IPS-11a (cell line): Measurements from ENCODE around the gene INSIG2.

ENCODE experiments used
- H3K4me3 ChIP-seq: one replicate; pipeline ENCODE4 v1.5.1; 2013; ENCODE audit warnings: low read depth, low read length, control low read depth

Gene INSIG2

DNA sequence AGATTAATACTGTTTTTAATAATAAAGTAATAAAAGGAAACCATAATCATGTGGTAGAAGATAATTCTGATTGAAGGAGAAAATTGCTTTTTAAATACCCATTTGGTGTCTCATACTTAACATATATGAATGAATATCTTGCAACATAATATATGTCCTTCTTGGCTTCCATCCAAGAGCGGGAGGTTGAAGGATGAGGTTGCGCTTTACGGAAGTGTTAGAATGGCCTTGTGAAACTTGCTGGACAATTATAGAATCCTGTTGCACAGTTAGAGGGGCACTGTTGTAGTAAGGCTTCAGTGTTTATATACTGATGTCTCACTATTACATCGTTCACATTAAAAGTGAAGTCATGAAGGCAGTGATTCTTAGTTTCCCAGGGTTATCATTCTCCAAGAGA is 9.4 kb downstream of the INSIG2 start:
- no peak overlapping the region for H3K4me3 ChIP-seq

DNA sequence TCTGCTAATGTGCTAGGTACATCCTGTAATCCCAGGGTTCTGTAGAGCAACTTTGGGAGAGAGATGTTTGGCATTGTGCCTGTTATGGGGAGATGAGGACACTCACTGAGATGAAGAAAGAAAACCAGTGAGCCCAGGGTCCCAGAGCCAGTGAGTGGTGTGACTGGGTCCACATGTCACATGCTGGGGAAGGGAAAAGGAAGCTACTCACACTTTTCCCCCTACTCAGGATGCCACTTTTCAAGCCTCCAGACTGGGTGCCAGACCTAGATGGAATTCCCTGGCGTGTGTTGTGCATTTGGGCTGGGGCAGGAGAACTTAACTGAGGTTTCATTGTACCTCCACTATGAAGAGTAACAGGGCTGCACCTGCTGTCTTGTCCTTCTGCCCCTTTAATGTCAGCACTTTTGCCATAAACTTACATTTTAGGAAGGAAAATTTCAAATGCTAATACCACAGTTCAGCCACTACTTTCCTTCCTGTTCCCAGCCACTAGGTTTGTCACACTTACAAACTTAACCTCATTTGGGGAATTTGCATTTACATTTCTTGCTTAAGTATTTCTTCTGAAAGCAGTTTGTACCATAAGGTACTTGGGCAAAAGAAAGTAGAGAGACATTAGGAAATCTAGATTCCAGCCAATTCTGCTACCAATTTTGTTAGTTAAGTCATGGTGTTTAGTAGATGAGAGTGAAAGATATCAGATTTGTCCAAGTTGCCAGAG is 10.2 kb downstream of the INSIG2 start:
- no peak overlapping the region for H3K4me3 ChIP-seq

DNA sequence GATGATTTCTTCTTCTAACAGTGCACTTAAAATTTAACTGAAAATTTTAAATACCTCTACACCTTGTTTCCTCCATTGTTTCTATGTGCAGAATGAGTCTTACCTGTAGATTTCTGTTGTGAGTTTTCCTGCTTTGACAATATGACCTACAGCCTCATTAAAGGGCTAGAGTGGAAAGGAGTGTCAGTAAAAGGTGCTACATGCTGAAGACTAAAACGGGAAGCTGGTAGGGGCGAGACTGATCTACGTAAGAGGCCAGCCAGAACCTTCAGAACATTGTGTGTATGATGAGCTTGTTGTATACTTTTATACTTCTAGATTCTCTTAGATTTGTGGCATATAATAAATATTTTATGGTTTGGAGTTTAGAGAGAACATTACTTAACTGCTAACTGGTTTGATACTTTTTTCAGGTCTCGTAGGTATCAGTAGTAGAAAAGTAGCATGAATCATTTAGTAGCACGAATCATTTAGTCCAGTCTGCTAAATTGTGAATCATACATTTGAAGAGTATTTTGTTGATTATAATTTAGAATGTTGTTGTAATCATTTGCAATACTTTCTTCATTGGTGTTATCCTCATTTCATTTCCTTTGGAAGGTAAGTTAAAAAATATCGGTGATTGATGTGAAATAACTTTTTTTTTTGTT is 14.3 kb downstream of the INSIG2 start:
- no peak overlapping the region for H3K4me3 ChIP-seq

DNA sequence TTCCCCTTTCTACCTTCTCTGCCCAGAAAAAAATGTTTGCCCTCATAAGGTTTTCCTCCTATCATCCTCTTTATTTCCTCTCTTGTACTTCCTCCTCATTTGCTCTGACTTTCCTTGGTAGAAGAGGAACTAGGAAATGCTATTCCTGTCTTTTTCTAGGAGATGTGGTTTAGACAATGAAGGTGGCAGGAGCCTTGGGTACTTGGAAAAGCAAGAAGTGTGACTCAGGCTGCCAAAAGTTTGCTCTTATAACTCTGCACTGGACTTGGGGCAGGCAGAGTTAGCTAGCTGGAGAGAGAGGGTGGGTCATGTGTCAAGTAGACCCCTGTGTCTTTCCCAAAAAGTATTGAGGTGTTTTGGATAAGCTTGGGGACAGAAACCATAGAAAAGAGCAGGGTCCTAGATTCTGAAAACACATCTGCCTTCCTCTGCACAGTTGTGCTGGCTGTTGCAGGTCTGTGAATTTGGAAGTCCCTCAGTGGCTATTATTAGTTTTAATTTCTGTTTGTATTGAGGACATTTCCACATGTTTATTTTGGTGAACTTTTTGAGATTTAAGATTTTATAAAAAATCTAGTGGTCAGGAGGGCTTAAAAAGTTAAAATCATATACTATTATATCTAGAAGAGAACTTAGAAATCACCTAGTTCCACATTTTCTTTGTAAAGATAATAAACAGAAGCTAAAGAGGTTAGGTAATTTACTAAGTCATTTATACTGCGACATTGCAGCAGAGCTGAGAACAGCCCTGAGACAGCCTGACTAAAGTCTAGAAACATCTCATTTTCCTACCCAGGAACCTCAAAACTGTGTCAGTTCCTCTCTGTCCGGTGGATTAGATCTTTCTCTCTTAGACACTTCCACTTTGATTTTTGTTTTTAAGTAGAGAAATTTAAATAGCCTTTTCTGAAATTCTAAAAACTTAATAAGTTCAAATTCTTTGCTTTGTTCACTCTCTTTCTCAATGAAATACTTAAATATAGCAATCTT is 16.0 kb downstream of the INSIG2 start:
- no peak overlapping the region for H3K4me3 ChIP-seq

DNA sequence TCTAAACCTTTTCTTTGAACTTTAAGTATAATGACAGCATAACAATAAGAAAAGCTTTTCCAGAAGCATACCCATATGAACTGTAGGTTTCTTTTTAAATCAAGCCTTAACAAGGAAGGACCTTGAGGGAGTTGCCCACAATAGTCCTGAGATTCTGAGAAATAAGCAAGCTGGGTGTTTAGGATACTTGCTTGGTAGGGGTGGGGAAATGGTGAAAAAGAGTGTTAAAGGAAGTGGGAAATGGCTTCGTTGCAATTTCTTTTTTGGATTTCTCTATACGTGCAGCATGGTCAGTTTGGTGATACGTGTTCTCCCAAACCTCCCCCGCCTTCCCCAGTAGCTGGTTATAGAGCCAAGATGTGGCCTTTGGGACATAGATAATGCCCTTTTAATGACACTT is 17.2 kb downstream of the INSIG2 start:
- no peak overlapping the region for H3K4me3 ChIP-seq

DNA sequence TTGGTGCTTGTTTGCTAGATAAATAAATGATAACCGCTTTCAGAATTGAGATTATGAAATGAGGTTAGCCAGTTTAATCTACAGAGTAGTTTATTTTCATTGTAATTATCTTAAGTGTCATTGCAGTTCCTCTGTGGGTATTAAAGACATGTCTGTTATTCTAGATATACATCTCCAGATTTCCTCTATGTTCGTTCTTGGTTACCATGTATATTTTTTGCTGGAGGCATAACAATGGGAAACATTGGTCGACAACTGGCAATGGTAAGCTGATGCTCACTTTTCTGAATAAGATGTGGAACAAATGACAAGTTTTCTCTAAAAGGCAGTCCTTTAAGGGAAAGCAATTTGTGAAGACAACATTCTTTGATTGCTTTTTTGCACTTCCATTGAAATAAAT is 18.7 kb downstream of the INSIG2 start:
- no peak overlapping the region for H3K4me3 ChIP-seq

DNA sequence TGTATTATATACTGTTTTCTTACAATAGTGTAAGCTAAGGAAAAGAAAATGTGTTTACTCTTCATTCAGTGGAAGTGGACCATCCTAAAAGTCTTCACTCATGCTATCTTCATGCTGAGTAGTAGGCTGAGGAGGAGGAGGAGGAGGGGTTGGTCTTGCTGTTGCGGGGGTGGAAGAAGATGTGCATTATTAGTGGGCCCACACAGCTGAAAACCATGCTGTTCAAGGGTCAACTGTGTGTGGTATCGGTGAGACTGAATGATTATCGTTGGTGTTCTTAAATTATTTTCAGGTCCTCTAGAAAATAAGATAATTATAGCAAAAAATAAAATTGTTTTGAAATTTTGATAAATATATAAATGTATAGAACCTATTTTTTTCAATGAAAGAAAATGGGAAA is 22.0 kb downstream of the INSIG2 start:
- H3K4me3 ChIP-seq: no peak overlapping the region

DNA sequence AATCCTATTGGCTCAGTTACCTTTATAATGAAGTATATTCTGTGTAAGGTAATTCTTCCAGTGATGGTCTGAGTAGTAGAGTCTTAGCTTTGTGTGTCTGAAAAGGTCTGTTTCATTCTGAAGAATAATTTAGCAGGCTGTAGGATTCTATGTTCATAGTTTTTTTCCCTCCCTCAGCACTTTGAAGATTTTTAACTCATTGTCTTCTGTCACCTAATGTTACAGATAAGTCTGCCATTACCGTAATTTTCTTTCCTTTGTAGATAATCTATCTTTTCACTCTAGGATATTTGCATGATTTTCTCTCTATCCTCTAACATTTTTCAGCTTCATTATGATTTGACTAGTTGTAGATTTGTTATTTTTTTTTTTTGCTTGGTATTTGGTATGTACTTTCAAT is 22.7 kb downstream of the INSIG2 start:
- H3K4me3 ChIP-seq: no peak overlapping the region

DNA sequence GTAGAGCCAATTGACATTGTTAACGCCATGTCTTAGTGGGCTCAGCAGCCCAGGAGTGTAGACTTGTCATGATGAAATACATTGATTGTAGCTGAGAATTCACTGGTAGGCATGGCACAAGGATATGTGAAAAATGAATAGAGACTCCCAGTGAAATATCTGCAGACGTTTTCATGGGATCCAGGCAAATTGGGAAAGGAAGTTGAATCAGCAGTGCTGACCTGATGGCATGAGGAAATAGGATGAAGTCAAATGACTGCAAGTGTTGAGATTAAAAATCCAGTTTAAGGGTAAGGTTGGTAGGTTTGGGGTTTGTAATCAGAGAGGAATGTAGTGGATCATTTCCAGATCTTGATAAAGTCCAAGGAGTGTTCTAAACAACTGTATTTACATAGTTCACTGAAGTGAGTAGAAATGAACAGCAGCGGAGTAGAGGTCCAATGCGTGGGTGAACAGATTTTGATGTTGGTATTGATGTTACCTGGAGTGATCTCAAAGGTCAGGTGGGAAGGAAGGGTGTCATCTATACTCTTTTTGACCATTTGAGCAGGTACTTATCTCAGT is 24.6 kb downstream of the INSIG2 start:
- H3K4me3 ChIP-seq: no peak overlapping the region

DNA sequence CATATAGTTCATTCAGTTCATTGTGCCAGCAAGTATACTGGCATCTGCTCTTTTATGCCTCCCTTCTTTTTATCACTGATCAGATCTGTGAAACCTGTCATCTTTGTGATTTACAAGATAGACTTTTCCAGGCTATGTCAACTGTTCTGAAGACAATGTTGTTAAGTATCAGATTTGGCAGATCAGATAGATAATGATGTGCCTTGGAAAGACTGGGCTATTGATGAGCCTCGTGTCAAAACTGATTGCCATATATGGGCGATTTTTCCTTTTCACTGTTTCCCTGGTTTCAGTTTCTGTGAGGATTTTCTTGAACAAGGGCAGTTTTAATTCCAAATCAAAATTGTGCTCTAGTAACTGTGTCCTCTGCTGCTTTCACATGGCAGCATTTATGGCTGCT is 26.6 kb downstream of the INSIG2 start:
- H3K4me3 ChIP-seq: no peak overlapping the region

DNA sequence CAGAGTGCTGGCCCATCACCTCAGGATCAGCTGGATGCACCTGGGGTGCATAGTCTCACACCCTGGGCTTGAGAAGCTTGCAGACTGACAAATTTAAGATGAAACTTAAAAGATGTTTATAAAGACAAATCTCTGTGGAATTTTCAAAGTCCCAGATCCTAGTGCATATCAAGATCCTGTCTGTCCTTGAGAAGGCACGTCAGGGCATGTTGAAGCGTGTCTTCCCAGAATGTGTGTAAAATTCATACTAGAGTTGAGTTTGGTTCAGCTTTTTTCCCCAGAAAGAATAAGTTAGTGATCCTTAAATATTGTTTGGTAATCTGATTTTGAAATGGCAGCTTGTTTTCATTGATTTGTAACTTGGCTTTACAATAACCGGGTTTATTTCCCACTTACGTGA is 27.5 kb downstream of the INSIG2 start:
- no peak overlapping the region for H3K4me3 ChIP-seq

DNA sequence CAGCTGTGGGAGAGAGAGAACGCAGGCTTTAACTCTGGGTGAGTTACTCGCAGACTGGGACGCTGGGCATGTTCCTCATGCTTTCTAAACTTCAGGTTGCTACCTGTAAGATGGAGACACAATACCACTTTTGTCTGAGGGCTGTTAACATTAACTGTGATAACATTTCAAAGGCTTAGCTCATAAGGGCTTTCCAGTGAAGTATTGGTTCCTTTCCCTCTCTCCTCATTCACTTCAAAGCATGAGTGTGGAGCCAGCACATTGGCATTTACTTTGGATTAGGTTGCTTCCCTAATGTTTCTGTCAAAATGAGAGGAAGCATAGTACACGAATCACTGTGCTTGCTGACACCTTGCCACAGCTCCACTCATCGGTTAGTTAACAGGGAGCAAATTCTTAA is 30.2 kb downstream of the INSIG2 start:
- H3K4me3 ChIP-seq: no peak overlapping the region

DNA sequence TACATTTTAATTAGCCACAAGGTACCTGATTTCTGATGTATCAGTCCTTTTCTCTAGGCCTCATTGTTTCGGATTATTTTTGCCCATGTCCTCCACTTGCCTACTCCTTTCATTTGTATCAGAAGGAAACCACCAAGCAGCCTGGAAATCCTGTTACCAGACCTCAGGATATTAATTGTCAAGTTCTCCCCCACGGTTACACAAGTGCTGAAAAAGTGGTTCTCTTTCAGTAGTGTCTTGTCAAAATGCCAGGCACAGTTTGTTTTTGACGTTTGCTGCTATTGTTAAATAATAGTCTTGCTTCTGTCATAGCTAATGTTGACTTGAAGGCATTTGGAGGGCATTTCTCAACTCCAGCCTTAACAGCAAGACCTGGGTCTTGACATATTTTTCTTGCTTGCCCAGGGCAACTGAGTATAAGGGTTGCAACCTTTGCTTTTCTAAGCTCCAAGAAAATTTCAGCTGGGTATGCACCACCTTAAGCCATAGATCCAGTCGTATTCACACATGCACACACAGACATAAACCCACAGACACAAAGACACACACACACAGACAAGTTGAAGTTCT is 31.0 kb downstream of the INSIG2 start:
- H3K4me3 ChIP-seq: no peak overlapping the region

DNA sequence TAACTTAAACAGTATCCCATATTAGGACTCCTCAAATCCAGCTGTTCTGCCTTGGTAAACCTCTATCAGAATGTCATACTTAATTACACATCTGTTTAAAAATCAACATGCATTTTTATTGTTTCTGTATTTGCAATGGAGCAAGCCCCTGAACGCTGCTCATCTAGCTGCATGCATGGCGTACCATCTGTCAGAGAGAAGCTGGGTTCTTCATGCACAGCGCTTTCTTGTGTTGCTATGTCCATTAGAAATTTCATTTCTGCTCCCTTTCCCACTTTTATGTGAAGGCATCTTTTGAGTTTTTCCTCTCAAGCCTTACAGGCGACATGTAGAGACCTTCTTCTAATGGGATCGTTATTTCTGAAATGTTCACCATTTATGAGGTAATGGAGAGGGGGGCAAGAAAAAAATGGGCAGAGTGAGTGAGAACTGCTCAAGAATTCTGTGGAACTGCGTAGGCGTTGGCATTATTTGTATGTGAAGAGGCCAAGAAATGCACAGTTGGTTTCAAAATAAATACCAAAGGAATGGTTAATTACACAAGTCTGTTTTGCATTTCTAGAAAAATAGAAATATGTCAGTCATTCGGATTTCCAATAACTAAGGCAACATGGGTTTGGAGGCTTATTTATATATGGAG is 31.6 kb downstream of the INSIG2 start:
- H3K4me3 ChIP-seq: no peak overlapping the region

DNA sequence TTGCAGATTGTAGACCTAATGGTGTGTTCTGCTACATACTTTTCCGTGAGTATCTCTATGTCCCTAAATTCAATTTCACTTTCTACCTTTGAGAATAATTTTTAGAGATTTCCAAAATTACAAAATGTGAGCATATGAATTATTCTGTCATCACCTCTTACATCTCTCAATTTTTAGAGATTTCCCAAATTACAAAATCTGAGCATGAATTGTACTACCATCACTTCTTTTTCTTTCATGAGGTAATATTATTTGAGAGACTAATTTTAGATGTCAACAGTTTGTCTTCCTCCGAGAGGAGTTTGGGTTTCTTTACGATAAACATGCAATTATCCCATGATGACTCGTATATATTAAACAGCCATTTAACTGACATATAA is 32.1 kb downstream of the INSIG2 start:
- no peak overlapping the region for H3K4me3 ChIP-seq

DNA sequence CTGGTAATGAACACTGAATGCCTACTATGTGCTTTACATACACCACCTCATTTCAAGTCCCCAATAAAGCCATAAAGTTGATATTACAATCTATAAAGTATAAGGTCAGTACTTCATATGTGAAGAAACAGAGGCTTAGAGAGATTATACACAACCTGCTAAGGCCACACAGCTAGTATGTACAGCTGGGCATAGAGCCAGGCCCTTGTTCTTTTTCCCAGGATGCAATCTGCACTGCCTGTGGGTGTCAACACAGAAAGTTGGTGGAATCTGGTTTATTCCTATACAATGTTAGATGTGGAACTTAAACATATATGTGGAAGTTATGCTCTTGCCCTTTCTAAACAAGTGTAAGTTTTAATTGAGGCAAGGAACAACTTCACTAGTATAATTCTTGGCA is 32.8 kb downstream of the INSIG2 start:
- H3K4me3 ChIP-seq: no peak overlapping the region

DNA sequence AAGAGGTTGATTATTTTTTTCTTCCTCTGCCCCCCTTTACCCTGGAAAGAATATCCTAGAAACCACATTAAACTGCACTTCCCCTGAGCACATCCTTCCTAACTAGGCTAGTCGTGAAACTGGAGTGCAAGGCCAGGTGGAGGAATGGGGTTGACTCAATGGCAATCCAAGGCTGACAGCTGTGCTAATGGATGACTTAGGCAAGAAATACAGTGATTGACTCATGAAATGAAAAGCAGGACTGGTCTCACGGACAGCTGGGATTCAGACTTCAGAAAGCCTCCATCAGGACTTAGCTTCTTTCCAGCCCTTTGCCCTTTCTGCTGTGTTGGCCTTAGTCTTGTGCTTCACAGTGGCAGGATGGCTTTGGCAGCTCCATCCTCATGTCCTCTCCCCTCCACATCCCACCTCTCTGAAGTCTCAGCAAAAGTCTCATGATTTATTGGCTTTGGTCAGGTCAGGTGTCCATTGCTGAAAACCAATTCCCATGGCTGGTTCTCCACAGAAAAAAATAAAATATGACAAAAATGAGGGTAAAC is 33.8 kb downstream of the INSIG2 start:
- no peak overlapping the region for H3K4me3 ChIP-seq

DNA sequence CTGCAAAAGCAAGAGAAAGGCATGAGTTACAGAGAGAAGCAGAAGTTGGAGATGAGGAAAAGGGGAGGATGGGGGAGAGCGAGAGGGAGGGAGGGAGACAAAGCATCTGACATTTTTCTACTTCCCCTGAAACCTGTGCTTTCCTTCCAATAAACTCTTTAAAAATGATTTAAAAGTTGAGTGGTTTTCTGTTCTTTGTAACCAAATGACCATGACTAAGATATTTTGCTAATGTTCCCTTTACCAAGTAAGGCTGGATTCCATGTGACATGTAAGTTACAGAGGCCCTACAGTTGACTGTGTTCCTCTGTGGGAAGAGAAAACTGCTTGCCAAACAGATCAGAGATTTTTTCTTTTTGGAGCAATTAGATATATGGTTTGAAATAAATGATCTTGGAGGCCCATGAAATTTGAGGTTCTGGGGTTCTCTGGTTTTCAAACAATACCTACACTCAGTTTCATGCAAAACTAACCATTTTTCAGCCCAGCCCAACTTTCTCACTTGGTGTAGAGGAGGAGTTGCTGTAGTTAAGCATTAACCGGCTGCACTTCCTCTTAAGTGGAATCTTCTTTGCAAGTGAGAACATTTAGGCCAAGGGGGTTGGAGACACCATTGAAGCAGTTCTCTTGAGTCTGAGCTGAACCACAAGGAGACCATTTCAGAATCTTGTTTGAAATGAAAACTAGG is 34.5 kb downstream of the INSIG2 start:
- no peak overlapping the region for H3K4me3 ChIP-seq

DNA sequence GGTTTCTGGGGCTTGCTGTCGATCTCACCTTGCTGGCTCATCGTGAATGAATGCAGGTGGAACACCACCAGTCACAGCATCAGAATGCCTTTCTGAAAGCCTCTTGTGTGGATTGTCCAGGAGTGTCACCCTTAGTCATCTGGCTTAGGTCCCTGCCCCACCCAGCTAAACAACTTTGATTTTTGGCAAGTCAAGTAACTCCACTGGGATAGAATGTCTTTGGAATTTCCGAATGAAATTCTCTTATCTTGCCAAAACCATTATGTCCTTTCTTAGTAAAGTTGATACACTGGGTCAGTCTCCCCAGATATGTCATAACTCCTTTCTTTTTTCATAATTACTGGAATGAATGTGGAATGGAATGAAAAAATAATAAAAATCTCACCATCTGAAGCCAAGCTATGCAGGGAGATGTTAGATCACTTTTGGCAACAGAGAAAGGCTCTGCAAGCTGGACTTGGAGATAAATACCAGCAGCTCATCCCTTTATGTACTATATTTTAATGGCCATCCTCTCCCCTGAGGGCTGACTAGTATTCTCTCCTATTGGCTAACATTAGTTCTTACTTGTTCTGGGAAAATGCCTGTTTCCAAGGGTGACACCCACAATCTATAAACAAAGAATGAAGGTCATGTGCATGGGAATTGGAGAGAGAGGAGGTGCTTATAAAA is 35.4 kb downstream of the INSIG2 start:
- no peak overlapping the region for H3K4me3 ChIP-seq
